ENCODE measurements around the gene LMX1B.

DNA sequence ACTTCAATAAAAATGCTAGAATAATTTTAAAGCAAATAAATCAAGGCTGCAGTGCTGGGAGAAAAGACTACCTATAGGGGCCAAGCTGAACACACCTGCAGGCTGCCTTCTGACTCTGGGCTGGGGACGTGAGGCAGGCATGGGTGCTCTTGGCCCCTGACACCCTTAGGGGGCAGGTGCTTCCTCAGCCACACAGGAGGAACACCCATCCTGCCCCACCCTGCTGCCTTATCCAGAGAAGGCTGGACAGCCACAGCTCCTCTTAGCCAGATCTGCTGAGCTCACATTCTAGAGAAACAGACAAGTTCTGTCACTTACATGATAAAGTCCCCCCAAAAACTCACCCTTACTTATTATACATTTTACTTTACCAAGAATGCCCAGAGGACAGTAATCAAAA lies 6.6 kb upstream of the LMX1B start:
- no peak for TF ChIP-seq EZH2 (IDR thresholded peaks at IDR 0.05; ENCODE audit: low read length)
- TF ChIP-seq, protein P1, sequence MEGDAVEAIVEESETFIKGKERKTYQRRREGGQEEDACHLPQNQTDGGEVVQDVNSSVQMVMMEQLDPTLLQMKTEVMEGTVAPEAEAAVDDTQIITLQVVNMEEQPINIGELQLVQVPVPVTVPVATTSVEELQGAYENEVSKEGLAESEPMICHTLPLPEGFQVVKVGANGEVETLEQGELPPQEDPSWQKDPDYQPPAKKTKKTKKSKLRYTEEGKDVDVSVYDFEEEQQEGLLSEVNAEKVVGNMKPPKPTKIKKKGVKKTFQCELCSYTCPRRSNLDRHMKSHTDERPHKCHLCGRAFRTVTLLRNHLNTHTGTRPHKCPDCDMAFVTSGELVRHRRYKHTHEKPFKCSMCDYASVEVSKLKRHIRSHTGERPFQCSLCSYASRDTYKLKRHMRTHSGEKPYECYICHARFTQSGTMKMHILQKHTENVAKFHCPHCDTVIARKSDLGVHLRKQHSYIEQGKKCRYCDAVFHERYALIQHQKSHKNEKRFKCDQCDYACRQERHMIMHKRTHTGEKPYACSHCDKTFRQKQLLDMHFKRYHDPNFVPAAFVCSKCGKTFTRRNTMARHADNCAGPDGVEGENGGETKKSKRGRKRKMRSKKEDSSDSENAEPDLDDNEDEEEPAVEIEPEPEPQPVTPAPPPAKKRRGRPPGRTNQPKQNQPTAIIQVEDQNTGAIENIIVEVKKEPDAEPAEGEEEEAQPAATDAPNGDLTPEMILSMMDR (optimal IDR thresholded peaks at IDR 0.05 in 1 of 3, IDR thresholded peaks at IDR 0.05 in 1 of 3, conservative IDR thresholded peaks at IDR 0.05 in 1 of 3; ENCODE audit: extremely low read depth in 1 of 3, insufficient read depth in 2 of 3, low read length in 3 of 3), result no peak
